ENCODE results near the gene AGO1.

DNA sequence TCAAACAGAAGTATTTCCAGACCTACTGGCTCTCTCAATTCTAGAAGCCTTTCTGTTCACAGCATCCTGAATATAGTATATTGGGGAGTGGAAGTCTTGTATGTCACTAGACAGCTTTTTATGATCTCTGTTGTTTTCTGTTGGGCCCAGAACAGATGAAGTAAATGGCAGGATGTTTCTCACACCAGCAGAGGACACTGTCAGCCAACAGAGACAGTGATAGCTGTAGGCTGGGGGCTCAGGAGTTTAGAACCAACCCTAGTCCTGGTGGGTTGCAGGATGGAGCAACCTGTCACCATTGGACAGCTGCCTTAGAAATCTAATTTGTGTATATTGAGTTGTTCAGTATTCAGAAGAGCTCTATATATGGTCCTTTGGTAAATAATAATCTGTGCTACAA, 16.9 kb downstream of the AGO1 start:
- TF ChIP-seq, protein P1, sequence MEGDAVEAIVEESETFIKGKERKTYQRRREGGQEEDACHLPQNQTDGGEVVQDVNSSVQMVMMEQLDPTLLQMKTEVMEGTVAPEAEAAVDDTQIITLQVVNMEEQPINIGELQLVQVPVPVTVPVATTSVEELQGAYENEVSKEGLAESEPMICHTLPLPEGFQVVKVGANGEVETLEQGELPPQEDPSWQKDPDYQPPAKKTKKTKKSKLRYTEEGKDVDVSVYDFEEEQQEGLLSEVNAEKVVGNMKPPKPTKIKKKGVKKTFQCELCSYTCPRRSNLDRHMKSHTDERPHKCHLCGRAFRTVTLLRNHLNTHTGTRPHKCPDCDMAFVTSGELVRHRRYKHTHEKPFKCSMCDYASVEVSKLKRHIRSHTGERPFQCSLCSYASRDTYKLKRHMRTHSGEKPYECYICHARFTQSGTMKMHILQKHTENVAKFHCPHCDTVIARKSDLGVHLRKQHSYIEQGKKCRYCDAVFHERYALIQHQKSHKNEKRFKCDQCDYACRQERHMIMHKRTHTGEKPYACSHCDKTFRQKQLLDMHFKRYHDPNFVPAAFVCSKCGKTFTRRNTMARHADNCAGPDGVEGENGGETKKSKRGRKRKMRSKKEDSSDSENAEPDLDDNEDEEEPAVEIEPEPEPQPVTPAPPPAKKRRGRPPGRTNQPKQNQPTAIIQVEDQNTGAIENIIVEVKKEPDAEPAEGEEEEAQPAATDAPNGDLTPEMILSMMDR (IDR thresholded peaks at IDR 0.05), result no peak
- TF ChIP-seq EHMT2 (IDR thresholded peaks at IDR 0.05; ENCODE audit: low read depth) (no peak), CEBPB (IDR thresholded peaks at IDR 0.05) (no peak), POLR2A (IDR thresholded peaks at IDR 0.05; ENCODE audit: low read length) (no peak), CBX2 (IDR thresholded peaks at IDR 0.05; ENCODE audit: borderline replicate concordance, low read depth) (no peak), EP300 (IDR thresholded peaks at IDR 0.05) (no peak), RAD21 (conservative IDR thresholded peaks at IDR 0.05 in 1 of 2, IDR thresholded peaks at IDR 0.05 in 1 of 2) (no peak), JUN (IDR thresholded peaks at IDR 0.05) (no peak)
- TF ChIP-seq, protein P2, sequence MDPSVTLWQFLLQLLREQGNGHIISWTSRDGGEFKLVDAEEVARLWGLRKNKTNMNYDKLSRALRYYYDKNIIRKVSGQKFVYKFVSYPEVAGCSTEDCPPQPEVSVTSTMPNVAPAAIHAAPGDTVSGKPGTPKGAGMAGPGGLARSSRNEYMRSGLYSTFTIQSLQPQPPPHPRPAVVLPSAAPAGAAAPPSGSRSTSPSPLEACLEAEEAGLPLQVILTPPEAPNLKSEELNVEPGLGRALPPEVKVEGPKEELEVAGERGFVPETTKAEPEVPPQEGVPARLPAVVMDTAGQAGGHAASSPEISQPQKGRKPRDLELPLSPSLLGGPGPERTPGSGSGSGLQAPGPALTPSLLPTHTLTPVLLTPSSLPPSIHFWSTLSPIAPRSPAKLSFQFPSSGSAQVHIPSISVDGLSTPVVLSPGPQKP (IDR thresholded peaks at IDR 0.05; ENCODE audit: low read depth, low read length), result no peak

All from A549 (cell line).